GM10266 (cell line): Measurements from ENCODE around the gene MYOF.
"Not testable (repeated sequence)": the region's sequence is repeated elsewhere in the genome, so short reads cannot be mapped to it uniquely, and the experiment has no call there.

Source experiments
- DNase-seq: peaks from one replicate; pipeline ENCODE4 v3.0.0; 2012; ENCODE audit errors: extremely low spot score
- TF ChIP-seq, protein P1 (sequence below): IDR thresholded peaks from 2 replicates; pipeline ENCODE4 v1.5.1; 2012; ENCODE audit warnings: mild to moderate bottlenecking, low read depth; ENCODE audit not compliant: control insufficient read depth, insufficient read depth; ENCODE audit errors: missing control alignments

Gene MYOF

DNA sequence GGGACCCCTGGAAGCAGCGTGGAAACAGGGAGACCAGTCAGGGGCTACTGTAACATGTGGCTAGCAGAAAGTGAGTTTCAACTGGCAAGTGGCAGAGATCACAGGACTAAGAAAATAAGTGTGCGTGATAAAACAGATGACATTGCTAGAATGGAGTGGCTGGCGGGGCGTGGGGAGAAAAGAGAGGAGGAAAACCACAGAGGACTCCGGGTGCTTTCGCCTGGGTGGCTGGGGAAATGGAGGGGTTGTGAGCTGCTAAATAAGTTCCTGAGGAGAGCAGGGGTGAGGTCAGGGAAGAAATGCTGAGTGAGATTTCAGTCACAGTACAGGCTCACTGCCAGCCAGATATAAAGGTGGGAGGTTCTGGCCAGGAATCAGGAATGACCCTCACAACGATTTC lies 166.9 kb downstream of the MYOF start:
- TF ChIP-seq, protein P1, sequence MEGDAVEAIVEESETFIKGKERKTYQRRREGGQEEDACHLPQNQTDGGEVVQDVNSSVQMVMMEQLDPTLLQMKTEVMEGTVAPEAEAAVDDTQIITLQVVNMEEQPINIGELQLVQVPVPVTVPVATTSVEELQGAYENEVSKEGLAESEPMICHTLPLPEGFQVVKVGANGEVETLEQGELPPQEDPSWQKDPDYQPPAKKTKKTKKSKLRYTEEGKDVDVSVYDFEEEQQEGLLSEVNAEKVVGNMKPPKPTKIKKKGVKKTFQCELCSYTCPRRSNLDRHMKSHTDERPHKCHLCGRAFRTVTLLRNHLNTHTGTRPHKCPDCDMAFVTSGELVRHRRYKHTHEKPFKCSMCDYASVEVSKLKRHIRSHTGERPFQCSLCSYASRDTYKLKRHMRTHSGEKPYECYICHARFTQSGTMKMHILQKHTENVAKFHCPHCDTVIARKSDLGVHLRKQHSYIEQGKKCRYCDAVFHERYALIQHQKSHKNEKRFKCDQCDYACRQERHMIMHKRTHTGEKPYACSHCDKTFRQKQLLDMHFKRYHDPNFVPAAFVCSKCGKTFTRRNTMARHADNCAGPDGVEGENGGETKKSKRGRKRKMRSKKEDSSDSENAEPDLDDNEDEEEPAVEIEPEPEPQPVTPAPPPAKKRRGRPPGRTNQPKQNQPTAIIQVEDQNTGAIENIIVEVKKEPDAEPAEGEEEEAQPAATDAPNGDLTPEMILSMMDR, result no peak
- no peak for DNase-seq

DNA sequence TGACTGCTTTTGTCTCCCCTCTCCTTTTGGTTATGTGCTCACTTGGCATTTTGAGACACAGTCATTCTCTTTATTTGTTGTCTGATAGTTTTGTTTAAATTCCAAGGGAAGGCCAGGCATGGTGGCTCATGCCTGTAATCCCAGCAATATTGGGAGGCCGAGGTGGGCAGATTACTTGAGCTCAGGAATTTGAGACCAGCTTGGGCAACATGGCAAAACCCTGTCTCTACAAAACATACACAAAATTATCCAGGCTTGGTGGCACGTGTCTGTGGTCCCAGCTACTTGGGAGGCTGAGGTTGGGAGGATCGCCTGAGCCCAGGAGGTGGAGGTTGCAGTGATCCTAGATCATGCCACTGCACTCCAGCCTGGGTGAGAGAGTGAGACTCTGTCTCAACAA lies 167.5 kb downstream of the MYOF start:
- not testable (repeated sequence) for DNase-seq

DNA sequence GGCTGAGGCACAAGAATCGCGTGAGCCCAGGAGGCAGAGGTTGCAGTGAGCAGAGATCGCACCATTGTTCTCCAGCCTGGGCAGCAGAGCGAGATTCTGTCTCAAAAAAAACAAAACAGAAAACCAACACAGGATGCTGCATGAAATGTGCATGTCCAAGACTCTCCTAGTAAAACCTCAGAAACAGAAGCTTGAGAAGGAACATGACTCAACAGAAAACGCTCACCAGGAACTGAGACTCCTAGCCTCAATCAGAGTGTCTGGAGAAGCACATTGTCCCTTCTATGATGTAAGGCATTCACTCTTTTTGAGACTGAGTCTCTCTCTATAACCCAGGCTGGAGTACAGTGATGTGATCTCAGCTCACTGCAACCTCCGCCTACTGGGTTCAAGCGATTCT lies 168.3 kb downstream of the MYOF start:
- no peak for DNase-seq
- TF ChIP-seq, protein P1, result no peak

DNA sequence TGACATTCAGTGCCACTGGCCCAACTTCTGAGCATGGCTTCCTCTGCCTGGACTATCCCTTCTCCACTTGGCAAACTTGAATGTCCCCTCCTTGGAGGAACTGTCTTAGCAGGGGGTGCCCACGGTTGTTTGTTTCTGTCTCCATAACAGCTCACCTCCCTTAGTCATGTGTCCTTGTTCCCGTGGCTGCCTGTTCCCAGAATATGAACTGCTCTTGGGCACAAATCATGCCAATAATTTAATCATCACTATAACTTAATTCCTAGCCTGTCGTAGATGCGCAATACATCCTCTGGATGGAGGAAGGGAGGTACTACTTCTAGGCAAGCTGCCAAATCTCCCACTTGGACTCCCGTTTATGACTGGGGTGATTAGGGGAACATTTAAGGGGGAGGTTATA lies 173.1 kb downstream of the MYOF start:
- no peak for DNase-seq

DNA sequence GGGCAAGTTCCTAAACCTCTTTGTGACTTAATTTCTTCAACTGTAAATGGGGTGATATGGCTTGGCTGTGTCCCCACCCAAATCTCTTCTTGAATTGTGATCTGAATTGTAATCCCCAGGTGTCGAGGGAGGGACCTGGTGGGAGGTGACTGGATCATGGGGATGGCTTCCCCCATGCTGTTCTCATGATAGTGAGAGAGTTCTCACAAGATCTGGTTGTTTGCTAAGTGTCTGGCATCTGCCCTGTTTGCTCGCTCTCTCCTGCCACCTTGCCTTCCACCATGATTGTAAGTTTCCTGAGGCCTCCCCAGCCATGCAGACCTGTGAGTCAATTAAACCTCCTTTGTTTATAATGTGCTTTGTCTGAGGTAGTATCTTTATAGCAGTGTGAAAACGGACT lies 177.0 kb downstream of the MYOF start:
- no peak for DNase-seq
- TF ChIP-seq, protein P1, result no peak

More for the DNA sequence above, 173.1 kb downstream of the MYOF start:
- TF ChIP-seq, protein P1, result no peak

DNA sequence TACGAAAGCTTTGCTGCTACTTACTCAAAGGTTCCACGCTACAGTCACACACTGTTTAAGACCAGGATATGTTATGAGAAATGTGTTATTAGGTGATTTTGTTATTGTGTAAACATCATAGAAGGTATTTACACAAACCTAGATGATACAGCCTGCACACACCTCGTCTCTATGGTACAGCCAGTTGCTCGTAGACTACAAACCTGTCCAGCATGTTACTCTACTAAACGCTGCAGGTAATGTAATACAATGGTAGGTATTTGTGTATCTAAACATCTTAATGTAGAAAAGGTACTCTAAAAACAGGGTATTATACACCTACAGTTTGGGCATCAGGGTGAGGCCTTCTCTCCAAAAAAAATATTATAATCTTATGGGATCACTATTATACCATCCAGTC lies 181.2 kb downstream of the MYOF start:
- no peak for DNase-seq
- TF ChIP-seq, protein P1, result no peak

DNA sequence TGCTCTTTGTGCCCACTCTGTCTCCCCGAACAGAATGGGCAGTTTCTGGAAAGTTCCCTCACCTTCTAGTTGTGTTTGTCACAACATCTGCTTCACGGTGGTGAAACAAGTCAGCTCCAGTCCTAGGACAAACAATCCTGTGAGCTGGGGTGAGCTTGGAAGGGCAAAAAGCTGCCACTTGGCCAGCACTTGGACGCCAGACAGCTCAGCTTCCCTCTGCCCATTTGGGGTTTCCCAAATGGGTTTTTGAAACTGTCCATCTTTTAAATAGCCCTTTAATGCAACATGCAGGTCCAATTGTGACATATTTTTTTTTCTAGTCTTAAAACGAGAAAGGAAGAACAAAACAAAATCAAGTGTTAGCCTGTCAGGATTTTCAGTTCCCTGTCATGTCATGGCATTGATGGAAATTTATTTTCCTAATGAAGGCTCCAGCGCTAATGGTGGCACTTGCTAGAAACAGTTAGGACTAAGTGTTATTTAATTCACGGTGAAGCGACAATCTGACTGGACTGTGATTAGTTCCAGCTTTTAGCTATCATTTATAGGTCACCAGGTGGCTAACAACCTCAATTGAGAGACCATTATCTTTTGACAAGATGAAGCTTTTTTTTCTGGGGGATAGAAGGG lies 181.7 kb downstream of the MYOF start:
- TF ChIP-seq, protein P1, result no peak
- no peak for DNase-seq
